GM12878 (cell line): ENCODE data around the gene LRRC14B.

ENCODE experiments used
- ATF7 ChIP-seq: fragments of 450-650 bp; IDR thresholded peaks from 2 replicates; pipeline ENCODE4 v1.6.1; 2016; ENCODE audit warnings: low read depth, mild to moderate bottlenecking
- BRCA1 ChIP-seq: IDR thresholded peaks from 2 replicates; pipeline ENCODE4 v1.6.1; 2011; ENCODE audit warnings: low read depth, low read length, improper control_type of control experiment
- EZH2 ChIP-seq: IDR thresholded peaks from 2 replicates; pipeline ENCODE4 v1.6.1; 2012; ENCODE audit warnings: low read depth, mild to moderate bottlenecking, control low read depth, inconsistent platforms, low read length, borderline replicate concordance; ENCODE audit not compliant: control insufficient read depth
- JUND ChIP-seq: IDR thresholded peaks from 2 replicates; pipeline ENCODE4 v1.6.1; 2012; ENCODE audit warnings: low read depth, mild to moderate bottlenecking, low read length, improper control_type of control experiment, moderate library complexity
- PKNOX1 ChIP-seq: fragments of 450-650 bp; IDR thresholded peaks from 2 replicates; pipeline ENCODE4 v1.6.1; 2016; ENCODE audit warnings: mild to moderate bottlenecking
- POLR2A ChIP-seq: IDR thresholded peaks from 2 replicates; pipeline ENCODE4 v1.6.1; 2011; ENCODE audit warnings: low read depth, mild to moderate bottlenecking, low read length
- POLR2AphosphoS5 ChIP-seq: IDR thresholded peaks from 2 replicates; pipeline ENCODE4 v1.6.1; 2011; ENCODE audit warnings: mild to moderate bottlenecking, low read length, inconsistent platforms
- RAD21 ChIP-seq: IDR thresholded peaks from 2 replicates; pipeline ENCODE4 v1.6.1; 2011; ENCODE audit warnings: mild to moderate bottlenecking, low read depth, low read length, moderate library complexity; ENCODE audit not compliant: insufficient read depth
- TF ChIP-seq, protein P1 (sequence below), 3 experiments: IDR thresholded peaks in 2 of 3; conservative IDR thresholded peaks in 1 of 3; 2 replicates each; pipeline ENCODE4 v1.5.1; 2011; ENCODE audit warnings: low read depth in 3 of 3, low read length in 3 of 3, mild to moderate bottlenecking in 3 of 3, control low read depth in 2 of 3, moderate library complexity in 2 of 3, inconsistent platforms in 1 of 3, mixed read lengths in 1 of 3; ENCODE audit not compliant: control insufficient read depth in 2 of 3, insufficient read depth in 1 of 3; ENCODE audit errors: extremely low read depth in 1 of 3
- TF ChIP-seq, protein P2 (sequence below): fragments of 450-650 bp; IDR thresholded peaks from 2 replicates; pipeline ENCODE4 v1.6.1; 2016; ENCODE audit warnings: mild to moderate bottlenecking

GRCh38 chr5:159448-160172, 31.7 kb upstream of the LRRC14B start:
- TF ChIP-seq BRCA1 (no peak), RAD21 (no peak), ATF7 (no peak), POLR2AphosphoS5 (no peak), EZH2 (no peak), JUND (no peak), POLR2A (no peak), PKNOX1 (no peak)
- TF ChIP-seq, protein P1, sequence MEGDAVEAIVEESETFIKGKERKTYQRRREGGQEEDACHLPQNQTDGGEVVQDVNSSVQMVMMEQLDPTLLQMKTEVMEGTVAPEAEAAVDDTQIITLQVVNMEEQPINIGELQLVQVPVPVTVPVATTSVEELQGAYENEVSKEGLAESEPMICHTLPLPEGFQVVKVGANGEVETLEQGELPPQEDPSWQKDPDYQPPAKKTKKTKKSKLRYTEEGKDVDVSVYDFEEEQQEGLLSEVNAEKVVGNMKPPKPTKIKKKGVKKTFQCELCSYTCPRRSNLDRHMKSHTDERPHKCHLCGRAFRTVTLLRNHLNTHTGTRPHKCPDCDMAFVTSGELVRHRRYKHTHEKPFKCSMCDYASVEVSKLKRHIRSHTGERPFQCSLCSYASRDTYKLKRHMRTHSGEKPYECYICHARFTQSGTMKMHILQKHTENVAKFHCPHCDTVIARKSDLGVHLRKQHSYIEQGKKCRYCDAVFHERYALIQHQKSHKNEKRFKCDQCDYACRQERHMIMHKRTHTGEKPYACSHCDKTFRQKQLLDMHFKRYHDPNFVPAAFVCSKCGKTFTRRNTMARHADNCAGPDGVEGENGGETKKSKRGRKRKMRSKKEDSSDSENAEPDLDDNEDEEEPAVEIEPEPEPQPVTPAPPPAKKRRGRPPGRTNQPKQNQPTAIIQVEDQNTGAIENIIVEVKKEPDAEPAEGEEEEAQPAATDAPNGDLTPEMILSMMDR (IDR thresholded peaks at IDR 0.05 in 2 of 3, conservative IDR thresholded peaks at IDR 0.05 in 1 of 3; ENCODE audit: control insufficient read depth in 2 of 3, extremely low read depth in 1 of 3, insufficient read depth in 1 of 3, low read depth in 3 of 3, low read length in 3 of 3), result no peak
- TF ChIP-seq, protein P2, sequence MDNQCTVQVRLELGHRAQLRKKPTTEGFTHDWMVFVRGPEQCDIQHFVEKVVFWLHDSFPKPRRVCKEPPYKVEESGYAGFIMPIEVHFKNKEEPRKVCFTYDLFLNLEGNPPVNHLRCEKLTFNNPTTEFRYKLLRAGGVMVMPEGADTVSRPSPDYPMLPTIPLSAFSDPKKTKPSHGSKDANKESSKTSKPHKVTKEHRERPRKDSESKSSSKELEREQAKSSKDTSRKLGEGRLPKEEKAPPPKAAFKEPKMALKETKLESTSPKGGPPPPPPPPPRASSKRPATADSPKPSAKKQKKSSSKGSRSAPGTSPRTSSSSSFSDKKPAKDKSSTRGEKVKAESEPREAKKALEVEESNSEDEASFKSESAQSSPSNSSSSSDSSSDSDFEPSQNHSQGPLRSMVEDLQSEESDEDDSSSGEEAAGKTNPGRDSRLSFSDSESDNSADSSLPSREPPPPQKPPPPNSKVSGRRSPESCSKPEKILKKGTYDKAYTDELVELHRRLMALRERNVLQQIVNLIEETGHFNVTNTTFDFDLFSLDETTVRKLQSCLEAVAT, result no peak
